GM23338 (cell line): ENCODE data around the gene SPACA4. TPM values are rescaled to one million over a fixed set of nuclear protein-coding genes. Genes with fewer than 3 reads are reported as not detected.

Source experiments
- ATAC-seq: fragments of 200-7000 bp; cut with Tn5 transposase; 3 replicates; pipeline ENCODE4 v1.9.1; 2020
- DNase-seq: peaks from one replicate; pipeline ENCODE4 v3.0.0-alpha.2; 2015; ENCODE audit warnings: low spot score
- H2AFZ ChIP-seq: fragments of 200-600 bp; sonication (generic); 2 replicates; pipeline ENCODE4 v1.8.0; 2016; ENCODE audit warnings: antibody characterized with exemption, mild to moderate bottlenecking, moderate library complexity
- H3F3A ChIP-seq: fragments of 200-600 bp; sonication (generic); replicated peaks from 2 replicates; pipeline ENCODE4 v1.8.0; 2017; ENCODE audit warnings: antibody characterized with exemption, mixed run types, low read depth
- H3K27ac ChIP-seq: fragments of 200-600 bp; sonication (generic); 2 replicates; pipeline ENCODE4 v1.6.1; 2016; ENCODE audit warnings: low read depth
- H3K27me3 ChIP-seq: fragments of 200-600 bp; sonication (generic); 2 replicates; pipeline ENCODE4 v1.8.0; 2016; ENCODE audit warnings: mild to moderate bottlenecking, mixed run types, moderate library complexity; ENCODE audit not compliant: insufficient read depth
- H3K36me3 ChIP-seq: fragments of 200-600 bp; sonication (generic); 2 replicates; pipeline ENCODE4 v1.8.0; 2016; ENCODE audit warnings: mild to moderate bottlenecking; ENCODE audit not compliant: insufficient read depth
- H3K4me1 ChIP-seq: fragments of 200-600 bp; sonication (generic); 2 replicates; pipeline ENCODE4 v1.8.0; 2016; ENCODE audit warnings: mild to moderate bottlenecking, moderate library complexity; ENCODE audit not compliant: insufficient read depth
- H3K4me2 ChIP-seq: fragments of 200-600 bp; sonication (generic); 2 replicates; pipeline ENCODE4 v1.7.1; 2017; ENCODE audit warnings: mixed run types
- H3K4me3 ChIP-seq: fragments of 200-600 bp; sonication (generic); 2 replicates; pipeline ENCODE4 v1.6.1; 2016; ENCODE audit warnings: mixed run types
- H3K79me2 ChIP-seq: fragments of 200-600 bp; sonication (generic); replicated peaks from 2 replicates; pipeline ENCODE4 v1.8.0; 2017; ENCODE audit warnings: mild to moderate bottlenecking; ENCODE audit not compliant: insufficient read depth
- H3K9me2 ChIP-seq: fragments of 200-600 bp; sonication (generic); 2 replicates; pipeline ENCODE4 v1.8.0; 2017; ENCODE audit not compliant: insufficient read depth
- H4K20me1 ChIP-seq: fragments of 200-600 bp; sonication (generic); replicated peaks from 2 replicates; pipeline ENCODE4 v1.8.0; 2017; ENCODE audit warnings: mild to moderate bottlenecking; ENCODE audit not compliant: insufficient read depth
- H3K27ac Mint-ChIP-seq: 2 replicates; pipeline ENCODE4 v1.8.0; 2020; ENCODE audit warnings: inconsistent platforms, mild to moderate bottlenecking, moderate library complexity, mixed read lengths
- H3K27me3 Mint-ChIP-seq: 3 replicates; pipeline ENCODE4 v1.8.0; 2022; ENCODE audit warnings: low read depth, mild to moderate bottlenecking, moderate library complexity, mixed read lengths, inconsistent platforms; ENCODE audit not compliant: insufficient read depth, poor library complexity
- H3K36me3 Mint-ChIP-seq: 3 replicates; pipeline ENCODE4 v1.8.0; 2021; ENCODE audit warnings: low read depth, mild to moderate bottlenecking, inconsistent platforms, moderate library complexity, mixed read lengths
- H3K4me1 Mint-ChIP-seq: 3 replicates; pipeline ENCODE4 v1.8.0; 2020; ENCODE audit warnings: mild to moderate bottlenecking, inconsistent platforms, mixed read lengths
- H3K4me3 Mint-ChIP-seq: 3 replicates; pipeline ENCODE4 v1.8.0; 2021; ENCODE audit warnings: moderate library complexity, mild to moderate bottlenecking, inconsistent platforms, mixed read lengths
- H3K9me3 Mint-ChIP-seq: 3 replicates; pipeline ENCODE4 v1.8.0; 2020; ENCODE audit warnings: moderate library complexity, mild to moderate bottlenecking, inconsistent platforms, mixed read lengths
- CTCF ChIP-seq, 2 experiments: fragments of 200-600 bp in 1 of 2; sonication (generic) in 1 of 2; conservative IDR thresholded peaks; 2 replicates each; pipeline versions ENCODE4 v1.5.1 to v1.6.1; 2016 to 2017; ENCODE audit warnings: antibody characterized with exemption in 2 of 2, low read depth in 2 of 2, mild to moderate bottlenecking in 2 of 2, moderate library complexity in 1 of 2
- ETS1 ChIP-seq: IDR thresholded peaks from 2 replicates; pipeline ENCODE4 v1.6.1; 2016; ENCODE audit warnings: antibody characterized with exemption
- EZH2 ChIP-seq: fragments of 200-600 bp; sonication (generic); IDR thresholded peaks from one replicate; pipeline ENCODE4 v1.8.0; 2017; ENCODE audit warnings: antibody characterized with exemption, mild to moderate bottlenecking, low read depth; ENCODE audit not compliant: unreplicated experiment
- EZH2phosphoT487 ChIP-seq: fragments of 200-600 bp; sonication (generic); IDR thresholded peaks from one replicate; pipeline ENCODE4 v1.8.1; 2018; ENCODE audit warnings: antibody characterized with exemption; ENCODE audit not compliant: unreplicated experiment
- NANOG ChIP-seq: IDR thresholded peaks from 2 replicates; pipeline ENCODE4 v1.6.1; 2016; ENCODE audit warnings: antibody characterized with exemption, borderline replicate concordance
- POLR2AphosphoS5 ChIP-seq: IDR thresholded peaks from 2 replicates; pipeline ENCODE4 v1.6.1; 2016; ENCODE audit warnings: antibody characterized with exemption, low read depth
- STAT1 ChIP-seq: IDR thresholded peaks from one replicate; pipeline ENCODE4 v1.6.1; 2016; ENCODE audit warnings: antibody characterized with exemption; ENCODE audit not compliant: unreplicated experiment
- ZNF114 ChIP-seq: fragments of 250-450 bp; sonication (Bioruptor Pico); IDR thresholded peaks from 2 replicates; pipeline ENCODE4 v1.5.0; 2020; ENCODE audit warnings: mild to moderate bottlenecking, moderate library complexity
- ZNF331 ChIP-seq: fragments of 250-450 bp; sonication (Bioruptor Pico); IDR thresholded peaks from 2 replicates; pipeline ENCODE4 v1.5.0; 2020; ENCODE audit warnings: low read depth, mild to moderate bottlenecking, moderate library complexity
- polyA plus RNA-seq: library from polyadenylated mRNA; unstranded; fragments of >200 nt; fragmentation: Nextera tagmentation; extraction: Ambion mirVana; gene quantifications from 2 replicates; pipeline ENCODE4 v1.2.1, GENCODE V29; 2016
- total RNA-seq: library from RNA; depleted of rRNA; stranded (reverse); fragments of >200 nt; shearing (Covaris generic); gene quantifications from 2 replicates; pipeline ENCODE4 v1.2.3, GENCODE V29; 2014

Gene SPACA4
- total and polyA plus RNA-seq, 2 experiments from 2014 or later, result not detected

GRCh38 chr19:48600679-48601417 lies 5.7 kb upstream of the SPACA4 start (continued):
- TF ChIP-seq ETS1 (no peak), CTCF (conservative IDR thresholded peaks at IDR 0.05; ENCODE audit: low read depth in 2 of 2) (no peak), STAT1 (no peak), EZH2 (no peak), ZNF331 (no peak), POLR2AphosphoS5 (no peak), NANOG (no peak)

- no peaks in the 10 kb centered on the region for H3F3A ChIP-seq
- no peaks in the 10 kb centered on the region for H3K9me2 ChIP-seq
- Mint-ChIP-seq H3K4me3 (no peak overlapping the region), H3K9me3 (no peaks in the 10 kb centered on the region), H3K36me3 (no peaks in the 10 kb centered on the region; the same call in 2 of the 3 replicates), H3K27ac (no peak overlapping the region), H3K4me1 (peaks cover 6% of the 10 kb centered on the region; the same call in 2 of the 3 replicates), H3K27me3 (peaks cover 10% of the 10 kb centered on the region)
- no peak overlapping the region for H3K27ac ChIP-seq
- no peak overlapping the region for H3K4me2 ChIP-seq
- DNase-seq, result no peak
- H3K4me3 ChIP-seq, result no peak overlapping the region
- H4K20me1 ChIP-seq, result no peaks in the 10 kb centered on the region
- no peaks in the 10 kb centered on the region for H3K4me1 ChIP-seq
- no peaks in the 10 kb centered on the region for H3K79me2 ChIP-seq
- H3K36me3 ChIP-seq, result no peaks in the 10 kb centered on the region
- no peak for TF ChIP-seq EZH2
- no peak for TF ChIP-seq NANOG
- no peak for TF ChIP-seq EZH2phosphoT487
- no peak for TF ChIP-seq POLR2AphosphoS5
- TF ChIP-seq ETS1, result no peak
- TF ChIP-seq ZNF114 (CRISPR knock-in tag), result no peak
- no peak overlapping the region for H2AFZ ChIP-seq
- no peak for ATAC-seq
- H3K27me3 ChIP-seq, result no peaks in the 10 kb centered on the region
Observed at GRCh38 chr19:48603001-48603400, 3.5 kb upstream of the SPACA4 start.
